ENCODE data around the gene SLC12A6.

The SLC12A6 gene

GRCh38 chr15:34327906-34328305 lies 9.7 kb downstream of the SLC12A6 start:
- Histone ChIP-seq H3K27ac (ENCODE audit: extremely low read depth, low read depth, low read length) (no peak overlapping the region), H3K4me3 (ENCODE audit: low read depth, low read length) (no peak overlapping the region), H3K36me3 (ENCODE audit: control insufficient read depth in 2 of 2, insufficient read depth in 1 of 2, low read length in 2 of 2) (no peaks in the 10 kb centered on the region), H3K9me3 (ENCODE audit: control insufficient read depth, insufficient read depth, low read depth, low read length) (no peaks in the 10 kb centered on the region), H3K4me1 (ENCODE audit: control insufficient read depth, insufficient read depth, low read length) (no peaks in the 10 kb centered on the region)
- ChIA-PET POLR2A (interaction anchor here (1.2 kb wide), 1 partner anchor 9 kb away, joined by 3 read pairs; no protein-coding TSS in a partner anchor), CTCF (interaction anchor here (0.5 to 0.7 kb wide), 2 partner anchors 62 to 259 kb away, joined by 3 to 4 read pairs; no protein-coding TSS in a partner anchor)
- TF ChIP-seq ZNF837 (tag by site-specific recombination; IDR thresholded peaks at IDR 0.05) (no peak), ZNF155 (tag by site-specific recombination; IDR thresholded peaks at IDR 0.05) (no peak), PRDM1 (tag by site-specific recombination; IDR thresholded peaks at IDR 0.05) (no peak), ZNF292 (tag by site-specific recombination; IDR thresholded peaks at IDR 0.05; ENCODE audit: borderline replicate concordance, low read depth) (no peak), ZNF157 (tag by site-specific recombination; IDR thresholded peaks at IDR 0.05) (no peak), KLF10 (tag by site-specific recombination; IDR thresholded peaks at IDR 0.05) (no peak), FEZF1 (tag by site-specific recombination; IDR thresholded peaks at IDR 0.05) (no peak), ZBTB7A (tag by site-specific recombination; IDR thresholded peaks at IDR 0.05; ENCODE audit: low read depth) (no peak), ZNF280D (tag by site-specific recombination; IDR thresholded peaks at IDR 0.05) (no peak), SCRT1 (tag by site-specific recombination; IDR thresholded peaks at IDR 0.05; ENCODE audit: borderline replicate concordance) (no peak), ZNF138 (tag by site-specific recombination; IDR thresholded peaks at IDR 0.05; ENCODE audit: borderline replicate concordance) (no peak), ZSCAN16 (tag by site-specific recombination; IDR thresholded peaks at IDR 0.05) (no peak), ZNF501 (tag by site-specific recombination; IDR thresholded peaks at IDR 0.05) (no peak), ZNF184 (tag by site-specific recombination; IDR thresholded peaks at IDR 0.05) (no peak), ZNF76 (tag by site-specific recombination; IDR thresholded peaks at IDR 0.05; ENCODE audit: borderline replicate concordance, low read depth) (no peak), YY1 (tag by site-specific recombination; IDR thresholded peaks at IDR 0.05) (no peak)
- TF ChIP-seq, protein P1, sequence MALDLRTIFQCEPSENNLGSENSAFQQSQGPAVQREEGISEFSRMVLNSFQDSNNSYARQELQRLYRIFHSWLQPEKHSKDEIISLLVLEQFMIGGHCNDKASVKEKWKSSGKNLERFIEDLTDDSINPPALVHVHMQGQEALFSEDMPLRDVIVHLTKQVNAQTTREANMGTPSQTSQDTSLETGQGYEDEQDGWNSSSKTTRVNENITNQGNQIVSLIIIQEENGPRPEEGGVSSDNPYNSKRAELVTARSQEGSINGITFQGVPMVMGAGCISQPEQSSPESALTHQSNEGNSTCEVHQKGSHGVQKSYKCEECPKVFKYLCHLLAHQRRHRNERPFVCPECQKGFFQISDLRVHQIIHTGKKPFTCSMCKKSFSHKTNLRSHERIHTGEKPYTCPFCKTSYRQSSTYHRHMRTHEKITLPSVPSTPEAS (tag by site-specific recombination; IDR thresholded peaks at IDR 0.05): no peak
- TF ChIP-seq, protein P2, sequence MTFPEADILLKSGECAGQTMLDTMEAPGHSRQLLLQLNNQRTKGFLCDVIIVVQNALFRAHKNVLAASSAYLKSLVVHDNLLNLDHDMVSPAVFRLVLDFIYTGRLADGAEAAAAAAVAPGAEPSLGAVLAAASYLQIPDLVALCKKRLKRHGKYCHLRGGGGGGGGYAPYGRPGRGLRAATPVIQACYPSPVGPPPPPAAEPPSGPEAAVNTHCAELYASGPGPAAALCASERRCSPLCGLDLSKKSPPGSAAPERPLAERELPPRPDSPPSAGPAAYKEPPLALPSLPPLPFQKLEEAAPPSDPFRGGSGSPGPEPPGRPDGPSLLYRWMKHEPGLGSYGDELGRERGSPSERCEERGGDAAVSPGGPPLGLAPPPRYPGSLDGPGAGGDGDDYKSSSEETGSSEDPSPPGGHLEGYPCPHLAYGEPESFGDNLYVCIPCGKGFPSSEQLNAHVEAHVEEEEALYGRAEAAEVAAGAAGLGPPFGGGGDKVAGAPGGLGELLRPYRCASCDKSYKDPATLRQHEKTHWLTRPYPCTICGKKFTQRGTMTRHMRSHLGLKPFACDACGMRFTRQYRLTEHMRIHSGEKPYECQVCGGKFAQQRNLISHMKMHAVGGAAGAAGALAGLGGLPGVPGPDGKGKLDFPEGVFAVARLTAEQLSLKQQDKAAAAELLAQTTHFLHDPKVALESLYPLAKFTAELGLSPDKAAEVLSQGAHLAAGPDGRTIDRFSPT (tag by site-specific recombination; IDR thresholded peaks at IDR 0.05): no peak
- TF ChIP-seq, protein P3, sequence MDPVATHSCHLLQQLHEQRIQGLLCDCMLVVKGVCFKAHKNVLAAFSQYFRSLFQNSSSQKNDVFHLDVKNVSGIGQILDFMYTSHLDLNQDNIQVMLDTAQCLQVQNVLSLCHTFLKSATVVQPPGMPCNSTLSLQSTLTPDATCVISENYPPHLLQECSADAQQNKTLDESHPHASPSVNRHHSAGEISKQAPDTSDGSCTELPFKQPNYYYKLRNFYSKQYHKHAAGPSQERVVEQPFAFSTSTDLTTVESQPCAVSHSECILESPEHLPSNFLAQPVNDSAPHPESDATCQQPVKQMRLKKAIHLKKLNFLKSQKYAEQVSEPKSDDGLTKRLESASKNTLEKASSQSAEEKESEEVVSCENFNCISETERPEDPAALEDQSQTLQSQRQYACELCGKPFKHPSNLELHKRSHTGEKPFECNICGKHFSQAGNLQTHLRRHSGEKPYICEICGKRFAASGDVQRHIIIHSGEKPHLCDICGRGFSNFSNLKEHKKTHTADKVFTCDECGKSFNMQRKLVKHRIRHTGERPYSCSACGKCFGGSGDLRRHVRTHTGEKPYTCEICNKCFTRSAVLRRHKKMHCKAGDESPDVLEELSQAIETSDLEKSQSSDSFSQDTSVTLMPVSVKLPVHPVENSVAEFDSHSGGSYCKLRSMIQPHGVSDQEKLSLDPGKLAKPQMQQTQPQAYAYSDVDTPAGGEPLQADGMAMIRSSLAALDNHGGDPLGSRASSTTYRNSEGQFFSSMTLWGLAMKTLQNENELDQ (tag by site-specific recombination; IDR thresholded peaks at IDR 0.05; ENCODE audit: low read depth): no peak
